ENCODE measurements around the gene COPB1.
"Not testable (repeated sequence)": the region's sequence is repeated elsewhere in the genome, so short reads cannot be mapped to it uniquely, and the experiment has no call there.

The COPB1 gene

DNA sequence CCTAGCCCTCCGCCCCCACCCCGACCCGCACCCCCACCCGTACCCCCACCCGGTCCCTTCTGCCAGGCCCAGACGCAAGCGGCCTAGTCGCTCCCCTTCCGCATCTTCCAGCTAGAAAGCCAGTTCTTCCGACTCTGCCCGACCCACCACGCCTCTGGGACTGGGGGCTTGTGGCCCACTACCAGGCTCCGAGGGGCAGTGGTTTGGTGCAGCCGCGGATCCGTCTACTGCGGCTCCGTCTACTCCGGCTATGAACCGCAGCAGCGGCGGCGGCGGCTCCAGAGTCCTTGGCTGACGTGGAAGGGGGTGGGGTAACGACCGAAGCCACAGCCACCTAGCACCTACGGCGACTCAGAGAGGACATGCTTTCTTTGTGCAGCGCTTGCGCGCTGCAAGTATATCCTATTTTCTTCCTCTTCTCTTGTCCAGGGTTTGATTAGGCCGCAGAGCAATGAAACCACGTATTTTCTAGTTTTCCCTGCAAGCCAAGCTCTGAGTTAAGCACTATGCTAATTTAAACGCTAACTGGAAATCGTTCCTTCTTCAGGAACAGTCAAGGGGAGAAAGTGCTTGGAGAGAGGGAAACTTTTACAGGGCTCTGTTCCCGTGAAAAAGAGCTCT, at the start of gene COPB1:
Gene COPB1 (minus strand): TSS at position 252 of the 621 bp plus-strand sequence. CDS start 883 bp downstream, outside the sequence.
- DNase-seq, result peak; percentile 81

- DNase-seq, result no peak
These were observed 47.8 kb upstream of the COPB1 start for GRCh38 chr11:14547440-14547839.

- DNase-seq, result no peak
These were observed 47.1 kb upstream of the COPB1 start for GRCh38 chr11:14546672-14547071.

GRCh38 chr11:14544611-14545010, 45.0 kb upstream of the COPB1 start:
- DNase-seq, result no peak

- no peak for DNase-seq
These were observed 43.6 kb upstream of the COPB1 start for GRCh38 chr11:14543260-14543659.

GRCh38 chr11:14542324-14542723, 42.7 kb upstream of the COPB1 start:
- DNase-seq, result no peak

DNA sequence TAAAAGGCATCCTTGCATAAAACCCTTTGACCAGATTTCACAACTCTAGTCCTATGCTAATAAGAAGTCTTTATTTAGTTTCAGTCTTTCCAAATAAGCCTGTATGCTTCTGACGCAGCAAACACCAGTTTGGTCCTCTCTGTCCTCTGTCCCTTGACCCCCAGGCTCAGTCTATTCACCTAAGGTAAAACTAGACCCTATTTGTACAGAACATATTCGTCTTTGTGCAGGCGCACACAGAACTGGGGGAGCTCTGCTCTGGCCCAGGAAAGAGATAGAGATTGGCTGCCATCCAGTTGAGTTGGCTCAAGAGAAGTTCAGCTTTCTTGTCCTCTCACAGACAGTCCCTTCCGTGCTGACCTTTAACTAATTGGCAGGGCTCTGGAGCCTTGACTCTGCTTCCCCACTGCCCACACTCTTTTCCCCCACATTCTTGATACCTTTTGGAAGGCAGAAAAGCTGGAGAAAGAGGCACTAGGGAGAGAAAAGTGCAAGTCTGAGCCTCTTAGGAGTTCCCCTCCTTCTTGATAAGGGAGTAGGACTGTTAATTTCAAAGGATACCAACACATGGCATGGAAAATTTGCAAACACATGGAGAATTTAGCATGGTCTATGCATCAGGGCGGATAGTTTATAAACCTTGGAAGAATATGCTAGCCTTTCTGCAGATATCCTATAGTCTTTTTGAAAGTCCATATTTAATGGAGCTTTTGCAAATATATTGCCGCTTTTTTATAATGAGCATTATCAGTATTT, 41.8 kb upstream of the COPB1 start:
- DNase-seq, result no peak

DNA sequence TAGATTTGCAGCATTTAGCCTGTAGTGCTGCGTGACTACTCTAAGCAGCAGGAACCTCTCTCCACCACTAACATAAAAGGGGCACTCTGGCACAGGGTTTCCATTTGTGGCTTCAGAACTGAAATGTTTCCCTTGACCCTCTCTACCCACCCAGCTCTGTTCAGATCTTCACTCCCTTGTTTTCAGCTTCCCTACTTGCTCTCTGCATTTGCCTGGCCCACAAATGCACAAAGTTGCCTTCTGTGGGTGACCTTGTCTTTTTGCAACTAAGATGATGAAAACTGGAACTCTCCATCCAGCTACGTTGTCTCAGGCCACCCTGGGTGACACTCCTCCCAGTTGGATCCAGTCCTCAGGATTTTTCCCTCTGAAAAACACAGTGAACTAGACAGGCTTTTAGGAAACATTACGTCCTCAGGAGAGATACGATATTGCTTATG, 40.4 kb upstream of the COPB1 start:
- no peak for DNase-seq

DNA sequence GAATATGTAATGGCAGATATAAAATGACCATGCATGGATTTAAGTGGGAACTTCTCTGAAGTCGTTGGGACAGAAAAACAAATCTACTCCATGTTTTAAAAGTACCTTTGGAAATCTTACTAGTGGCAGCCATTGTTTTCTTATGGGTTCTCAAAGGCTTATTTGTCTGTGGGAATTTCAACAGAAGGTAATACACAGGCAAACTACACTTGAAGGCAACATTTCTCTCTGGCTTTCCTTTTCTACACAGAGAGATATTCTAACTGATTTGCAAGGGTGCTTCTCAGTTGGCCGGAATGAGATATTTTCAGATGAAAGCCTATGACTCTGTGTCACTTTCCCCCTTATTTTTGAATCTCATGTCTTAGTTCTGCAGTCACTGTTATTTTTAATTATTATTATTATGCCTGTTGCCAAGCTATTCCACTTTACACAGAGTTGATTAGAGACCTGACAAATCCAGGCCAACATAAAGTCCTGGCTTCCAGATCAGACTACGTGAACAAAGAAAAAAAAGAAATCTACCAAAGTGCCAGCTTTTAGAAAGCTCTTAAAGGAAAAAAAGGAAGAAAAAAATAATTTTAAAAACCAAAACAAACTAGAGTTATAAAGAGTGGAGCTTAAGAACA, 39.4 kb upstream of the COPB1 start:
- DNase-seq, result no peak

DNA sequence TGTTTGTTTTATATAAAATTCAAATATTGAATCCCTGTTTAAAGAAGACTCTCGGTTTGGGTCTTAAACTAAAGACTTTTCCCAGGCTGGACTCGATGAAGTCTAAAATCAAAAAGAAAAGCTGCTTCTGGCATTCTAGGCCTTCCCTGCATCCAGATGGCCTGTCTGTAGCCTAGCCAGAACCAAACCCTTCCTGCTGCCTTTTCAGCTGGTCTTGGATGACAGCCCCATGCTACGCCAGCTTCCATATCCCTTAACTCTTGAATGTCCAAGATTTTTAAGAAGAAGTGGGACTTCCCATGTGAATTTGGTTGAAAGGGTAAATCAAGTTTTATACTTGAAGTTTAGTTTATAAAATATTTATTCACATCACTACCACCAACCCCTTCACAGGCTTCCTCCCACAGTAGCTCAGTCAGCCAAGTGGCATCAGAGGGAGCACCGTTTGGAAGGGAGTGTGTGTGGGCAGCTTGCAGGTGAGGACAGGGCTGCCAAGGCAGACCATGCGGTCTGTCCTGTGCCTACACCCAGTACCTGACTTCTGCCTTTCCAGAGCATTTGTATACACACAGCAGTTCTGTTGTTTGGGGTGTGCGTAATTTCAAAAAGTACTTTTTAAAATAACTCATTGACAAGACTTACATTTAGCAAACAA, 38.8 kb upstream of the COPB1 start:
- DNase-seq, result no peak

- no peak for DNase-seq
These were observed 37.6 kb upstream of the COPB1 start for GRCh38 chr11:14537134-14537599.

DNA sequence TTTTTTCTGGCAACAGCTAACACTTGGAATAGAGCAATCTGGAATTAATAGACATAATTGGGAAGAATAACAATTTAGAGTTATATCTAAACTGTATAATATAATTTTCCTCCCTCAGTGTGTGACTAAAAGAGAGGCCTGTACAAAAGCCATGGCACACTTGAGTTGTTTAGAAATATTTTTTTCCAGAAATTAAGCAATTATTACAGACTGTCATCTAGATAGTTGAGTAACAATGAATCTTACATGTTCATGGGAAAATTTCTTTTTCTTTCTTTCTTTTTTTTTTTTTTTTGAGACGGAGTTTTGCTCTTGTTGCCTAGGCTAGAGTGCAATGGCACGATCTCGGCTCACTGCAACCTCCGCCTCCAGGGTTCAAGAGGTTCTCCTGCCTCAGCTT, 35.6 kb upstream of the COPB1 start:
- DNase-seq, result not testable (repeated sequence)

GRCh38 chr11:14529951-14530350, 30.3 kb upstream of the COPB1 start:
- no peak for DNase-seq

DNA sequence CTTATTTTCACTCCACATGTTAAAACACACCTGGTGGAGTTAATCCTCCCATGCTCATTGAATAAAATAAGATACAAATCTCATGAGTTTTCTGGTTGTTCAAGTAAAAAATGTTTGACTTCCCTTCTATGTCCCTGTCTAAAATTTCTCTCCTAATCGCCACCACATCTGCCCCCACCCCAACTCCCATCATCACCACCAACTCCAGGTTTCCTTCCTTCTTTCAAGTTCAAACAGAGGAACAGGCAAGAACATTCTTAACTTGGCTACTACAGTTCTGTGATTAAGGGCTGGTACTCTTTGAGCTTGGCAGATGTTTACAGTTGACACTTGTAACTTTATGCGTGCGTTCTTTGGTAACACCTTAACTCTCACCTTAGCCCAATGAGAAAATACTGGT, 29.7 kb upstream of the COPB1 start:
- DNase-seq, result no peak

- DNase-seq, result no peak
These were observed 23.2 kb upstream of the COPB1 start for GRCh38 chr11:14522801-14523200.

- DNase-seq, result no peak
These were observed 22.6 kb upstream of the COPB1 start for GRCh38 chr11:14522245-14522644.

DNA sequence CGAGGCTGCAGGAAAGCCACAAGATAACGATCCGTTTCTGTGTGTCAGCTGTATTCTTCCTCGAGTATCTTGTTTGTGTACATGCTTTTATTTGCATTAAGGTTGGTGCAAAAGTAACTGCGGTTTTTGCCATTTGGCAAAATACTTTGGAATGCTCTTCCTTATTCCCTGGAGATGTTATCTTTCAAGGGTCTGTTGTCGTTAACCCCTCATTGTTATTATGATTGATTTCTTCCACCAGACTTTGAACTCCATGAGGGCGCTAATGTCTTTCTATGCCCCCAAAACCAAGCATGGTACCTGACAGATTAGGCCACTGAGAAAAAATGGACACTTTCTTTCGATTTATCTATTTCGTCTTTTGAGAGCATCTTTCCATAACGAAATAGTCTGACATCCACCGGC, 21.1 kb upstream of the COPB1 start:
- no peak for DNase-seq

DNA sequence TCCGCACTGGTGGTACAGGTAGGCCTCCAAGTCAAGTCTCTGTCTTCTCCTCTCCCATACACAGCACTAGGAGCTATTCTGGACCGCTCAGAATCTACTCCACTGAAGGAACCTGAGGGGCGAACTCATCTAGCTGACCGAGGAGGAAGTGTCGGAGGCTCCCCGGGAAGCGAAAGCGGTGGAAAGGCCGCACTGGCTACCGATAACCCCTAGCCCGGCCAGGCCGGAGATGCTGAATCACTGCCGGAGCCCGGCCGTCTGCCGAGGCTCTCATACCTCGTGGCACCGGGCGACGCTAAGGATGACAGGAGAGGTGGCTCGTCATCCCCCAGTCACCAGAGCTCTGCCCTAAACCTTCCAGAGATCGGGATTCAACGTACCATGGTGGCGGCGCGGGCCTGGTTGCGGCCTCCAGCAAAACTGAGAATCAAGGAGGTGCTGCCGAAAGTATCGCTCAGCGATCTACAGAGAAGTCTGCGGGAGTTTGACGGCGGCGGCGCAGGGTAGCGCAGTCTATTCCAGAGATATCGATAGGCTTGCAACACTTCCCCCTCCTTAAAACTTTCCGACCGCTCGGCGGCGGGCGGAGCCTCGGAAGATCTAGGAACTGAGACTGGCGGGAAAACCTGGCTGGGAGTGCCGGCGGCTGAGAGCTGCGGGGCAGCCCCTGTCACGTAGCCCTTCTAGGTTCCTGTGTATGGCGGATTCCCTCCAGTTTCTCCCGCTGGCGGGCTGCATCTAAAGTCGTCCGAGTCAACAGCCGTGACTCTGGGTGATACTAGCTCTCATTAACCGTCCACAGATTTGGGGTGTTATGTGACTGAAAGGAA, 20.5 kb upstream of the COPB1 start, which contains the start of gene PSMA1:
Gene PSMA1 (minus strand): TSS at position 470 of the 830 bp plus-strand sequence. CDS start 87 bp downstream, at position 383.
- DNase-seq, result peak; percentile 94

- no peak for DNase-seq
These were observed 19.9 kb upstream of the COPB1 start for GRCh38 chr11:14519597-14519916.

DNA sequence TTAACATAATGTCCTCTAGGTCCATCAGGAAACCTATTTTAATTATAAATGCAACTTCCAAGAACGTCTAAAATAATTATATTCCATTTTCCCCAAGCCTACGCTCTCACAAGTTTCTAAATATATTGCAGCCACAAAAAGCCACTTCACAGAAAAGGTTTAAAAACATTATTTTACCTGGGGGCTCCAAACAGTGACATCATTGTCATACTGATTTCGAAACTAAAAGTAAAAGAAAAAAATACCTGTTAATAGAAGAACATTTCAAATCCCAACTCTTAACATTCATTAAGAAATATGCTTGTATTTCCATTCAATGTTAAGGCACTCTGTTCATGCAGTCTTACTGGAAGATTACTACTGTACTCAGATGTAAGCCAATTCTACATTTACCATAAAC, 19.2 kb upstream of the COPB1 start:
- DNase-seq, result no peak

DNA sequence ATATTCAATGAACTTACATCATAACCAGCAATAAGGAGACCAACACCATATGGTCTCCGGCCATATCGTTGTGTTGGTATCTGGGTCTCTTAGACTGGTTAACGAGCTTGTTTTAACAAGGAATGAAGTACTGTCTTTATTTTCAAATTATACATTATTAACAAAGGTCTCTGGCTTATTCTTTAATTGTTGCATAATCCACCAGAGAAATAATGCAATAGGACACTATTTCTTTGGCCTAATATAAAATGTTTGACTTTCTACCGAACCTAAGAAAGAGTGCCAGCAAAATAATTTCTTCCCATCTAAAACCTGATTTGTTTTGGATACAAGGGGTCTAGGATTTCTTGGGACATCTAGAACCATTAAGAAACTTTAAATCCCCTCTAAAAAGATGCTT, 14.2 kb upstream of the COPB1 start:
- no peak for DNase-seq

- DNase-seq, result no peak
These were observed 6.9 kb upstream of the COPB1 start for GRCh38 chr11:14506532-14506931.

GRCh38 chr11:14503023-14503422, 3.4 kb upstream of the COPB1 start:
- DNase-seq, result no peak
